GM21717 (cell line): ENCODE measurements around the gene ABCA2.
"Not testable (repeated sequence)": the region's sequence is repeated elsewhere in the genome, so short reads cannot be mapped to it uniquely, and the experiment has no call there.

Experiments used
- ATAC-seq: cut with Tn5 transposase; IDR thresholded peaks from one replicate; pipeline ENCODE4 v1.9.1; 2021; ENCODE audit warnings: mild to moderate bottlenecking, moderate library complexity; ENCODE audit not compliant: unreplicated experiment

The ABCA2 gene

GRCh38 chr9:137016436-137016835 lies 11.6 kb downstream of the ABCA2 start:
- ATAC-seq: no peak

GRCh38 chr9:137015976-137016375 lies 12.1 kb downstream of the ABCA2 start:
- no peak for ATAC-seq

GRCh38 chr9:137015540-137015930 lies 12.5 kb downstream of the ABCA2 start:
- ATAC-seq: no peak

GRCh38 chr9:137014776-137015539 lies 13.1 kb downstream of the ABCA2 start:
- no peak for ATAC-seq

- ATAC-seq: no peak
Observed at GRCh38 chr9:137014166-137014565, 13.9 kb downstream of the ABCA2 start.

- ATAC-seq: no peak
Observed at GRCh38 chr9:137013571-137013940, 14.5 kb downstream of the ABCA2 start.

GRCh38 chr9:137012694-137013570 lies 15.1 kb downstream of the ABCA2 start:
- no peak for ATAC-seq

GRCh38 chr9:137011907-137012675 lies 15.9 kb downstream of the ABCA2 start:
- ATAC-seq: no peak

DNA sequence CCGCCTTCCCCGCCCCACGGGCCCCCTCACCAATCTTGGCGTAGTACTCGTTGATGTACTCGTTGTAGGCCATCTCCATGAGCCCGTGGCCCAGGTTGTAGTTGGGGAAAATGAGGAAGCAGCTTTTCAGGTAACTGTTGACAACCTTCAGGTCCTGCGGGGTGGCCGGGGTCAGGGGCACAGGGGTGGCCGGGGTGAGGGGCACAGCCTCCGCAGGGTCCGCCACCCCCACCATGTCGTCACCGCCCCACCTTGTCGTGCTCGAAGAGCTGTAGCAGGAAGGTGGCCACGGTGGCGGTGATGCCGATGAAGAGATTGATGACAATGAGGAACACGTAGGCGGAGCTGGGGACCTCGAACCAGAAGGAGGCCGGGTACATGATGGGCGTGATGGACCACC lies 16.9 kb downstream of the ABCA2 start:
- no peak for ATAC-seq

DNA sequence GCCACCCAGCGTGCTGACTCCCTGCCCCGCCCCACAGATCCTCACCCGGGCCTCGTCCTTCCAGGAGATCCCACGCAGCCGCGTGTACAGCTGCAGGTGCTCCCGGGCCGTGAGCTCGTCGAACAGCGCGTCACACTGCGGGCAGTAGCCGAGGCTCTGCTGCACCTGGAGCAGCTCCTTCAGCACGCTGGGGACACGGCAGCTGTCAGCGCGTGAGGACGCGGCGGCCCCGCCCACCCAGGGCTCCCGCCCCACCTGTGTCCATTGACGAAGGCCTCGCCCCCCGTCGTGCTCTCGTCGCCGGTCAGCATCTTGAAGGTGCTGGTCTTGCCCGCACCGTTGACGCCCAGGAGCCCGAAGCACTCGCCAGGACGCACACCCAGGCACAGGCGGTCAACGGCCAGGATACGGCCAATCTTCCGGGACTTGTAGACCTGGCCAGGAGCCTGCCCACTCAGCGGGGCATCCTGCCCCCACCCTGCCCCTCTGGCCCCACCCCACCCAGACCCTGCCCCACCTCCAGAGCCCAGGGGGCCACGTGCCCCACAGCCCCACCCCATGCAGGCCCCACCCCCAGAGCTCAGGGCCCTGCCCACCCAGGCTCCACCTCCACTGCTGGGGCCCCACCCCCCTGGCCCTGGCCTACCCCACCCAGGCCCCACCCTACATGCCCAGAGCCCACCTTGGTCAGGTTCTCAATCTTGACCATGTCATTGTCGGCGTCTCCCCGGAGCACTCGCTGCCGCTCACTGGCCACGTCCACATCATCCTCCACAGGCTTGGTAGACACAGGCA lies 17.9 kb downstream of the ABCA2 start:
- ATAC-seq: no peak

DNA sequence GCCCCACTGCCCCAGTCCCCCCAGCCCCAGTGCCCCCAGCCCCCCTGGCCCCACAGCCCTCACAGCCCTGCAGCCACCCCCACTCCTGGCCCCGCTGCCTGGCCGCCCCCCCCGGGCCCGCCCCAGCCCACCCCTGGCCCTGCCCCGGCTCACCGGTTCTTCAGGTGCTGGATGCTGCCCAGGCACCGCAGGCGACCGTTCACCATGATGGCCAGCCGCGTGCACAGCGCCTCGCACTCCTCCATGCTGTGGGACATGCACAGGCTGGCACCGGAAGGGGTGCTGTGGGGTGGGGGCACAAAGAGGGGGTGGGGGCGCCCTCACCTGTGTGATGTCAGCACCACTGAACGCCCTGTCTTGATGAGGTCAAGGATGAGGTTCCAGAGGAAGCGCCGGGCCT lies 18.8 kb downstream of the ABCA2 start:
- ATAC-seq: no peak

GRCh38 chr9:137008312-137008711 lies 19.7 kb downstream of the ABCA2 start:
- ATAC-seq: no peak

DNA sequence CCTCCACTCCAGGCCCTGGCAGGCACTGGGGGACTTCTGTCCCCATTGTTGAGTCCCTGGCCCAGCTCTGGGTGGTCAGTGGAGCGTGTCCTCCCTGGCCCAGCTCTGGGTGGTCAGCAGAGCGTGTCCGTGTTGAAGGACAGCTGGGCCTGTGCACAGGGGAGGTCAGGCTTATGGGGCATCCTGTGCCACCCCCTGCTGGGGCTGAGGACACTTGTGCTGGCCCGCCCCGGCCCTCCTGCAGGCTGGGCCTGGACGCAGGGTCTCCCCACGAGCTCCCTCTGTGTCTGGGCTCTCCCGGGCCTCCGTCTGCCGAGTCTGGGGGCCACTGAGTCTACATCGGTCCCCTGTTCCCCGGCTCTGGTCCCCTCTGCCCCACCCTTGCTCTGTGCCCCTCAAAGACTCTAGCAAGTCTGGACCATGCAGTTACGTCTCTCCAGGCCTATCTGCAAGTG lies 20.2 kb downstream of the ABCA2 start:
- ATAC-seq: no peak

DNA sequence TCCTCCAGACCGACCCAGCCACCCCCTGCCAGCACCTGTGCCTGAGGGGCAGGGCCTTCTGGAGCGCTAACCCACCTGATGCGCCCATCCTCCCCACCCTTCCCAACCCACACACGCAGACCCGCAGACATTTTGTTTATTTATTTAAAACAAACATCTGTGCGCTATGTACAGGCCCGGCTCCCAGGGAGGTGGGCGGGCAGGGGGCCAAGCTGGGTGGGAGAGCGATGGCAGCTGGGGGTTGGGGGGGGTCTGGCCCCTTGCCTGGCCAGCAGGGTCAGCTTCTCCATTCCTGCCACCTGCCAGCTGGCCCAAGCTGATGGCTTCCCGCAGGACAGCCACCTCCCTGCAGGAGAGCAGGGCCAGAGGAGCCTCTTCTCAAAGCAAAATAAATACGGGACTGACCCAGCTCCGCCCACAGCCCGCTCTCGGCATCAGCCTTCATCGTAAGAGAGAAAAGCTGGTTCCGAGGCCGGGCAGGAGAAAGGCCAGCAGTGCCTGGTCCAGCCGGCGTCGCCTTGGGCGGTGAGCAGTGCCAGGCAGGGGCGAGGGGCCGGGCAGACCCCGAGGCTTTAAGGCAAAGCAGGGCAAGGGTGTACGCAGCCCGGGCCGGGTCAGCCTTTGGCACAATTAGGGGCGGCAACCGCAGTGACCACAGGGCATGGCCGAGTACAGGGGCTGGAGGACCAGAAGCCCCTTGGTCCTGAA lies 20.8 kb downstream of the ABCA2 start:
- ATAC-seq: no peak

- ATAC-seq: no peak
Observed at GRCh38 chr9:137006116-137007003, 21.7 kb downstream of the ABCA2 start.

- ATAC-seq: not testable (repeated sequence)
Observed at GRCh38 chr9:137004285-137004684, 23.8 kb downstream of the ABCA2 start.

DNA sequence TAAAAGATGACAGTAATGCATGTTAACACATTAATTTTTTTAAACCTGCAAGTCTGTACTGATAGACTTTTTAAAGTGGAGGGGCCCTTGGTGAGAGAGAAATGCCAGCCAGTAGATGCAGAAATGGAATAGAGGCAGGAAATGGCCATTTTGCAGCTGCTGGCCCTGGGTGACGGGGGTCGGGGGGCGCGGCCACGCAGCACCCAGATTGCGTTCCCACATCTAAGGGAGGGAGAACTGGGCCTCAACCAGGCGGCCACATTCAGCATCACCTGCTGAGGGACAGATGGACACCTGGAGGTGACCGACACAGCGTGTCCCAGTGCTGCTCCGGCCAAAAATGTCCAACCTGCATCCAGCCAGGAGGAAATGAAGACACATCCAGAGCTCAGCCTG lies 25.4 kb downstream of the ABCA2 start:
- no peak for ATAC-seq

- ATAC-seq: no peak
Observed at GRCh38 chr9:137001857-137002645, 26.0 kb downstream of the ABCA2 start.
